ENCODE measurements around the gene MEI1. TPM values are rescaled to one million over a fixed set of nuclear protein-coding genes. Genes with fewer than 3 reads are reported as not detected.
A peak's percentile ranks its signal among the peaks of the same experiment; 100 is the strongest.
"Not testable (repeated sequence)": the region's sequence is repeated elsewhere in the genome, so short reads cannot be mapped to it uniquely, and the experiment has no call there.

Gene MEI1
- total RNA-seq, 3 donors from 2014 or later = 1.3 to 12.1 (median 4.3) TPM

DNA sequence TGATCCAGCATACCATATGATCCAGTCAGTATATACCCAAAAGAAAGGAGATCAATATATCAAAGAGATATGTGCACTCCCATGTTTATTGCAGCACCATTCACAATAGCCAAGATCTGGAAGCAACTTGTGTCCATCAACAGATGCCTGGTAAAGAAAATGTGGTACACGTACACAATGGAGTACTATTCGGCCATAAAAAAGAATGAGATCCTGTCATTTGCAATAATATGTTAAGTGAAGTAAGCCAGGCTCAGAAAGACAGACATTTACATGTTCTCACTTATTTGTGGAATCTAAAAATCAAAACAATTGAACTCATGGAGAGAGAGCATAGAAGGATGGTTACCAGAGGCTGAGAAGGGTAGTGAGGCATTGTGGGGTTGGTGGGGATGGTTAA, 37.6 kb upstream of the MEI1 start:
- H3K9me3 ChIP-seq = no peaks in the 10 kb centered on the region
- H3K4me1 ChIP-seq = no peaks in the 10 kb centered on the region
- intact Hi-C loops (cut with DNase I; ENCODE audit: low total_unique reads) = no loop called here
- H3K27me3 ChIP-seq = no peaks in the 10 kb centered on the region
- no peak for TF ChIP-seq POLR2AphosphoS5 (IDR thresholded peaks at IDR 0.05)
- TF ChIP-seq, protein P1, sequence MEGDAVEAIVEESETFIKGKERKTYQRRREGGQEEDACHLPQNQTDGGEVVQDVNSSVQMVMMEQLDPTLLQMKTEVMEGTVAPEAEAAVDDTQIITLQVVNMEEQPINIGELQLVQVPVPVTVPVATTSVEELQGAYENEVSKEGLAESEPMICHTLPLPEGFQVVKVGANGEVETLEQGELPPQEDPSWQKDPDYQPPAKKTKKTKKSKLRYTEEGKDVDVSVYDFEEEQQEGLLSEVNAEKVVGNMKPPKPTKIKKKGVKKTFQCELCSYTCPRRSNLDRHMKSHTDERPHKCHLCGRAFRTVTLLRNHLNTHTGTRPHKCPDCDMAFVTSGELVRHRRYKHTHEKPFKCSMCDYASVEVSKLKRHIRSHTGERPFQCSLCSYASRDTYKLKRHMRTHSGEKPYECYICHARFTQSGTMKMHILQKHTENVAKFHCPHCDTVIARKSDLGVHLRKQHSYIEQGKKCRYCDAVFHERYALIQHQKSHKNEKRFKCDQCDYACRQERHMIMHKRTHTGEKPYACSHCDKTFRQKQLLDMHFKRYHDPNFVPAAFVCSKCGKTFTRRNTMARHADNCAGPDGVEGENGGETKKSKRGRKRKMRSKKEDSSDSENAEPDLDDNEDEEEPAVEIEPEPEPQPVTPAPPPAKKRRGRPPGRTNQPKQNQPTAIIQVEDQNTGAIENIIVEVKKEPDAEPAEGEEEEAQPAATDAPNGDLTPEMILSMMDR (IDR thresholded peaks at IDR 0.05) = no peak
- TF ChIP-seq POLR2A (IDR thresholded peaks at IDR 0.05) = no peak
- no peak overlapping the region for H3K27ac ChIP-seq
- no peak overlapping the region for H3K4me3 ChIP-seq
- H3K36me3 ChIP-seq = peaks cover 15% of the 10 kb centered on the region
- DNase-seq (ENCODE audit: low spot score in 2 of 2) = no peak

DNA sequence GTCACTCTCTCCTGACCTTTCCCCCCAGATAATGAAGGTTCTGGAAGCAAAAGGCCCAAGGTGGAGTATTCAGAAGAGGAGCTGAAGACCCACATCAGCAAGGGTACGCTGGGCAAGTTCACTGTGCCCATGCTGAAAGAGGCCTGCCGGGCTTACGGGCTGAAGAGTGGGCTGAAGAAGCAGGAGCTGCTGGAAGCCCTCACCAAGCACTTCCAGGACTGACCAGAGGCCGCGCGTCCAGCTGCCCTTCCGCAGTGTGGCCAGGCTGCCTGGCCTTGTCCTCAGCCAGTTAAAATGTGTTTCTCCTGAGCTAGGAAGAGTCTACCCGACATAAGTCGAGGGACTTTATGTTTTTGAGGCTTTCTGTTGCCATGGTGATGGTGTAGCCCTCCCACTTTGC, 35.7 kb upstream of the MEI1 start:
- DNase-seq (ENCODE audit: low spot score in 2 of 2); H3K4me1 ChIP-seq; intact Hi-C loops (cut with DNase I; ENCODE audit: low total_unique reads); H3K4me3 ChIP-seq; H3K27ac ChIP-seq; H3K27me3 ChIP-seq; H3K9me3 ChIP-seq: not testable (repeated sequence)
- peaks cover 15% of the 10 kb centered on the region for H3K36me3 ChIP-seq

DNA sequence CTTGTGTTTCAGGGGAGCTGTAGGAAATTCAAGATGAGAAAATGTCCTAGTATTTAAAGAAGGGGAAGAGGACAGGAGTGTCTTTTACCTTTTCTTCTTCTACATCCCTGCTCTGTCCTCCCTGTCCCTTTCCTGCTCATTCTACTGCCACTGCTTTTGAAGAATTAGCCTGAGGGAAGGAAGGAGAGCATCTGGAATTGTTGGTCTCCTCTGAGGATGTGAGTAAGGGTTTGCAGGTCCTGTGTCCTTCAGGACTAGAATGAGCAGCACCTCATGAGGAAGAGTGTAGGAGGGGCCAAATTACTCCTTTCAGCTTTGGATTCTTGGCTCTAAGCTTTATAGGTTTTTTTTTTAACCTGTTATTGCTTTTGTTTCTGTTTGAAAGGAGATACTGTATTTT, 34.8 kb upstream of the MEI1 start:
- DNase-seq (ENCODE audit: low spot score in 2 of 2) = no peak
- H3K4me1 ChIP-seq = peaks cover 0 to 4% of the 10 kb centered on the region in 2 donors
- H3K9me3 ChIP-seq = no peaks in the 10 kb centered on the region
- H3K4me3 ChIP-seq = no peak overlapping the region
- intact Hi-C loops (cut with DNase I; ENCODE audit: low total_unique reads) = no loop called here
- H3K36me3 ChIP-seq = peaks cover 15% of the 10 kb centered on the region
- TF ChIP-seq POLR2AphosphoS5 (IDR thresholded peaks at IDR 0.05) (no peak), POLR2A (IDR thresholded peaks at IDR 0.05) (no peak)
- TF ChIP-seq, protein P1 (IDR thresholded peaks at IDR 0.05) = no peak
- H3K27ac ChIP-seq = no peak overlapping the region
- no peaks in the 10 kb centered on the region for H3K27me3 ChIP-seq

DNA sequence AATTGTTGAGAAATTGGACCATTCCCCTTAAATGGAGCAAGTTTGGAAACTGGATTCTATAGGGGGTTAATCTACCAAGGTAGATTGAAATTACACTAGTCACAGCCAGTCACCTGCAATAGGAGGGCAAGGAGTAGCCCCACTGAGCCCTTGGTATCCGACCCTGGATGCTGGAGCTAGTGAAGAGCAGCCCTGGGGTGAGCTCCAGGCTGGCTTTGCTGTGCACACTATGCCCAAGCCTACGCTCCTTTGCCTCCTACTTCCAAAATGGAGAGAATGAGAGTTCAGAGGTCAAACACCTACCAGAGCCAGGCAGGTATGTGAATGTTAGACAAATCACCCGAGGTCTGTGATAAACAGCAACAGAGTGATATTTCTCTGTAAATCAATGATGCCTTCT, 34.4 kb upstream of the MEI1 start:
- no peaks in the 10 kb centered on the region for H3K27me3 ChIP-seq
- intact Hi-C loops (cut with DNase I; ENCODE audit: low total_unique reads) = no loop called here
- H3K4me1 ChIP-seq = peaks cover 0 to 4% of the 10 kb centered on the region in 2 donors
- no peaks in the 10 kb centered on the region for H3K9me3 ChIP-seq
- DNase-seq (ENCODE audit: low spot score in 2 of 2) = no peak
- peaks cover 13% of the 10 kb centered on the region for H3K36me3 ChIP-seq
- H3K4me3 ChIP-seq = no peak overlapping the region
- no peak for TF ChIP-seq POLR2A (IDR thresholded peaks at IDR 0.05)
- TF ChIP-seq, protein P1 (IDR thresholded peaks at IDR 0.05) = no peak
- no peak for TF ChIP-seq POLR2AphosphoS5 (IDR thresholded peaks at IDR 0.05)
- no peak overlapping the region for H3K27ac ChIP-seq

DNA sequence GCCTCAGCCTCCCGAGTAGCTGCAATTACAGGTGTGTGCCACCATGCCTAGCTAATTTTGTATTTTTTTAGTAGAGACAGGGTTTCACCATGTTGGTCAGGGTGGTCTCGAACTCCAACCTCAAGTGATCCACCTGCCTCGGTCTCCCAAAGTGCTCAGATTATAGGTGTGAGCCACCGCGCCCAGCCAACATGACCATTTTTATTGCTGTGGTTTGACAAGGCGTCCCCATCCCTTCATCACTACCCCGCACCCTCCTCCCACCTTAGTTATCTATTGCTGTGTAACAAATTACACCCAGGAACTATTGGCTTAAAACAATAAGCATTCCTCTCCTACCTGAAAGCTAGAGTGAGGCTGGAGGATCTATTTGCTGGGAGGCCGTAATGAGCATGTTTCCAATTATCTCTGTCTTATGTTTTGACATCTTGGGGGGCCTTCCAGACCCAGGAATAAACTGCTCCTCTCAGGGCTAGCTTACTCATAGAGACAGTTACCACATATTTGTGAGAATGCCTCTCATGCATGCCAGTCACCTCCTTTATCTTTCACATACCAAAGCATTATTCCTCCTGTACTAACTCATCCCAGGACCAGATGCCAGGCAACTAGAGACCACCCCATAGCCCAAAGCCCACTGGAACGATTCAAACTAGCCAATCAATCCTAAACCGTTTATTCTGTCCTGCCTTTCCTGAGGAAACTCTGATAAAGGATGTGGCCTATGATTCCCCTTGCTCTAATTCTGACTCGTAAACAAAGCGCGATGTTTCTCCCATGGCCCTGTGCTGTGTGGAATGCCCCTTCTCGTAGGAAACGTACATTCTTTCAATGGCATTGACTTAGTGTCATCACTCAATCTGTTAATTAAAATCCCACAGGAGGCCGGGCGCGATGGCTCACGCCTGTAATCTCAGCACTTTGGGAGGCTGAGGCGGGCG, 30.1 kb upstream of the MEI1 start:
- DNase-seq (ENCODE audit: low spot score in 2 of 2) = no peak

DNA sequence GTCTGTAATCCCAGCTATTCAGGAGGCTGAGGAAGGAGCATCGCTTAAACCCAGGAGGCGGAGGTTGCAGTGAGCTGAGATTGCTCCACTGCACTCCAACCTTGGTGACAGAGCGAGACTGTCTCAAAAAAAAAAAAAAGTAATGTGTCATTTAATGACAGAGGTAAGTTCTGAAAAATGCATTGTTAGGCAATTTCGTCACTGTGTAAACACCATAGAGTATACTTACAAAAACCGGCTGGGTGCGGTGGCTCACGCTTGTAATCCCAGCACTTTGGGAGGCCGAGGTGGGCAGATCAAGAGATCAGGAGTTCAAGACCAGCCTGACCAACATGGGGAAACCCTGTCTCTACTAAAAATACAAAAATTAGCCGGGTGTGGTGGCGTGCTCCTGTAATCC, 27.2 kb upstream of the MEI1 start:
- intact Hi-C loops (cut with DNase I; ENCODE audit: low total_unique reads); H3K4me1 ChIP-seq; H3K27ac ChIP-seq; H3K36me3 ChIP-seq; DNase-seq (ENCODE audit: low spot score in 2 of 2); H3K9me3 ChIP-seq; H3K4me3 ChIP-seq; H3K27me3 ChIP-seq: not testable (repeated sequence)

More for the DNA sequence above, 30.1 kb upstream of the MEI1 start:
- H3K4me1 ChIP-seq = peaks cover 0 to 4% of the 10 kb centered on the region in 2 donors
- no peaks in the 10 kb centered on the region for H3K27me3 ChIP-seq
- intact Hi-C loops (cut with DNase I; ENCODE audit: low total_unique reads) = no loop called here
- TF ChIP-seq POLR2AphosphoS5 (IDR thresholded peaks at IDR 0.05) (no peak), POLR2A (IDR thresholded peaks at IDR 0.05) (no peak)
- TF ChIP-seq, protein P1 (IDR thresholded peaks at IDR 0.05) = no peak
- no peaks in the 10 kb centered on the region for H3K9me3 ChIP-seq
- H3K4me3 ChIP-seq = no peak overlapping the region
- no peaks in the 10 kb centered on the region for H3K36me3 ChIP-seq
- H3K27ac ChIP-seq = peak overlapping the region in 1 of 2 donors; percentile 26
